HL-60 (cell line): ENCODE results near the gene UIMC1.

ENCODE experiments used
- DNase-seq, 2 experiments: peaks; one replicate each; pipeline ENCODE4 v3.0.0-alpha.2; 2010 to 2020; ENCODE audit warnings: low read depth in 1 of 2, low spot score in 1 of 2
- H3K27ac ChIP-seq: fragments of 250-450 bp; sonication (Bioruptor Pico); replicated peaks from 2 replicates; pipeline ENCODE4 v1.5.1; 2020; ENCODE audit warnings: mild to moderate bottlenecking, moderate library complexity
- H3K27me3 ChIP-seq: fragments of 250-450 bp; sonication (Bioruptor Pico); 2 replicates; pipeline ENCODE4 v1.5.1; 2021; ENCODE audit warnings: mild to moderate bottlenecking, moderate library complexity; ENCODE audit not compliant: insufficient read depth, poor library complexity, severe bottlenecking
- H3K4me3 ChIP-seq: replicated peaks from 2 replicates; pipeline ENCODE4 v1.5.1; 2011; ENCODE audit warnings: mild to moderate bottlenecking, control low read depth, low read length; ENCODE audit not compliant: insufficient read depth
- CTCF ChIP-seq: IDR thresholded peaks from one replicate; pipeline ENCODE4 v1.5.1; 2011; ENCODE audit warnings: low read length, control low read depth, inconsistent platforms; ENCODE audit not compliant: insufficient read depth
- GABPA ChIP-seq: IDR thresholded peaks from 2 replicates; pipeline ENCODE4 v1.6.1; 2012; ENCODE audit warnings: low read depth
- POLR2AphosphoS5 ChIP-seq: IDR thresholded peaks from 2 replicates; pipeline ENCODE4 v1.6.1; 2012; ENCODE audit warnings: low read depth
- REST ChIP-seq: IDR thresholded peaks from 2 replicates; pipeline ENCODE4 v1.6.1; 2012; ENCODE audit warnings: low read depth; ENCODE audit not compliant: insufficient replicate concordance
- SPI1 ChIP-seq: IDR thresholded peaks from 2 replicates; pipeline ENCODE4 v1.6.1; 2012; ENCODE audit warnings: low read depth, mild to moderate bottlenecking, borderline replicate concordance

UIMC1 gene

GRCh38 chr5:176959051-176959450, 47.5 kb downstream of the UIMC1 start:
- DNase-seq = peak in 1 of 2 experiments; percentile 8
- H3K4me3 ChIP-seq = no peak overlapping the region
- TF ChIP-seq CTCF (peak; percentile 5), SPI1 (no peak)
- H3K27me3 ChIP-seq = no peaks in the 10 kb centered on the region
- no peak overlapping the region for H3K27ac ChIP-seq

- Histone ChIP-seq H3K27me3 (no peaks in the 10 kb centered on the region), H3K27ac (no peak overlapping the region), H3K4me3 (no peak overlapping the region)
- DNase-seq = no peak
- no peak for TF ChIP-seq SPI1
Observed at GRCh38 chr5:176956756-176957155, 49.8 kb downstream of the UIMC1 start.

GRCh38 chr5:176955895-176956294, 50.7 kb downstream of the UIMC1 start:
- no peak for DNase-seq
- H3K27ac ChIP-seq = no peak overlapping the region

GRCh38 chr5:176954050-176954449, 52.5 kb downstream of the UIMC1 start:
- Histone ChIP-seq H3K4me3 (no peak overlapping the region), H3K27me3 (no peaks in the 10 kb centered on the region), H3K27ac (no peak overlapping the region)
- DNase-seq = no peak
- TF ChIP-seq CTCF (no peak), POLR2AphosphoS5 (no peak), GABPA (no peak), REST (no peak), SPI1 (no peak)

More at GRCh38 chr5:176955895-176956294, 50.7 kb downstream of the UIMC1 start:
- H3K4me3 ChIP-seq = no peak overlapping the region
- no peak for TF ChIP-seq POLR2AphosphoS5
- no peak for TF ChIP-seq SPI1
- no peak for TF ChIP-seq REST
- TF ChIP-seq GABPA = no peak
- no peak for TF ChIP-seq CTCF
- H3K27me3 ChIP-seq = no peaks in the 10 kb centered on the region
